ENCODE data around the gene S100A6.

DNA sequence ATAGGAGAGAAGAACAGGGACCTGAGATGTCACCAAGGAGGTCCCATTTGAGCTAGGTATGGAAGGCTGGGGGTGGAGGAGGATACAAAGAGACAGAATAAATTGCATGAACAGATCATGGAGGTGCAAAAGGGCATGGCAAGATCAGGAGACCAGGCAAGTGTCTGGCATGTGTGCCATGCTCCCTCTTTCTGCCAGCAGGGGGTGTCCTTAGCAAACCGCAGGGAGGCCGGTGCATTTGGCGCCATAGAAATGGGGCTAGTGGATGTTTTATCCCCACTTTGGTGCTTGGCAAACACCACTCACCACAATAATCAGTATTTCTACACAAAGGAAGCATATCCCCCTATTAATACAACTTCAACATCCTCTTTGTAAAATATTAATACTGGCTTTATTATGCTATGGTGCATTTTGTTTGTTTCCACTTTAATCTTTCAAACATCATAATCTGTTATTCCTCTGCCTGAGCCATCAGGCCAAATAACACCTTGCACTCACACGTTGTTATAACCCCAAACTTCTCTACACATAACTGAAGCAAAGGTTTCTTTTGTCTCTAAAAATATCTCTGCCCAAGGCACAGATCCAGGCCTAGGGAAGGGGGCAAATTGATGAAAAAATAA is 25.9 kb downstream of the S100A6 start:
- TF ChIP-seq, protein P1, sequence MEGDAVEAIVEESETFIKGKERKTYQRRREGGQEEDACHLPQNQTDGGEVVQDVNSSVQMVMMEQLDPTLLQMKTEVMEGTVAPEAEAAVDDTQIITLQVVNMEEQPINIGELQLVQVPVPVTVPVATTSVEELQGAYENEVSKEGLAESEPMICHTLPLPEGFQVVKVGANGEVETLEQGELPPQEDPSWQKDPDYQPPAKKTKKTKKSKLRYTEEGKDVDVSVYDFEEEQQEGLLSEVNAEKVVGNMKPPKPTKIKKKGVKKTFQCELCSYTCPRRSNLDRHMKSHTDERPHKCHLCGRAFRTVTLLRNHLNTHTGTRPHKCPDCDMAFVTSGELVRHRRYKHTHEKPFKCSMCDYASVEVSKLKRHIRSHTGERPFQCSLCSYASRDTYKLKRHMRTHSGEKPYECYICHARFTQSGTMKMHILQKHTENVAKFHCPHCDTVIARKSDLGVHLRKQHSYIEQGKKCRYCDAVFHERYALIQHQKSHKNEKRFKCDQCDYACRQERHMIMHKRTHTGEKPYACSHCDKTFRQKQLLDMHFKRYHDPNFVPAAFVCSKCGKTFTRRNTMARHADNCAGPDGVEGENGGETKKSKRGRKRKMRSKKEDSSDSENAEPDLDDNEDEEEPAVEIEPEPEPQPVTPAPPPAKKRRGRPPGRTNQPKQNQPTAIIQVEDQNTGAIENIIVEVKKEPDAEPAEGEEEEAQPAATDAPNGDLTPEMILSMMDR (conservative IDR thresholded peaks at IDR 0.05; ENCODE audit: low read depth, low read length) = peak; percentile 80
- no peak for TF ChIP-seq EZH2 (IDR thresholded peaks at IDR 0.05; ENCODE audit: borderline replicate concordance, low read depth, low read length, poor library complexity, severe bottlenecking)
